ENCODE data around the gene PYGM. TPM values are rescaled to one million over a fixed set of nuclear protein-coding genes. Genes with fewer than 3 reads are reported as not detected.

The PYGM gene
- 8.6 and 11.6 TPM in 2 replicates for total RNA-seq (2014; rRNA removed; shearing (Covaris generic))

DNA sequence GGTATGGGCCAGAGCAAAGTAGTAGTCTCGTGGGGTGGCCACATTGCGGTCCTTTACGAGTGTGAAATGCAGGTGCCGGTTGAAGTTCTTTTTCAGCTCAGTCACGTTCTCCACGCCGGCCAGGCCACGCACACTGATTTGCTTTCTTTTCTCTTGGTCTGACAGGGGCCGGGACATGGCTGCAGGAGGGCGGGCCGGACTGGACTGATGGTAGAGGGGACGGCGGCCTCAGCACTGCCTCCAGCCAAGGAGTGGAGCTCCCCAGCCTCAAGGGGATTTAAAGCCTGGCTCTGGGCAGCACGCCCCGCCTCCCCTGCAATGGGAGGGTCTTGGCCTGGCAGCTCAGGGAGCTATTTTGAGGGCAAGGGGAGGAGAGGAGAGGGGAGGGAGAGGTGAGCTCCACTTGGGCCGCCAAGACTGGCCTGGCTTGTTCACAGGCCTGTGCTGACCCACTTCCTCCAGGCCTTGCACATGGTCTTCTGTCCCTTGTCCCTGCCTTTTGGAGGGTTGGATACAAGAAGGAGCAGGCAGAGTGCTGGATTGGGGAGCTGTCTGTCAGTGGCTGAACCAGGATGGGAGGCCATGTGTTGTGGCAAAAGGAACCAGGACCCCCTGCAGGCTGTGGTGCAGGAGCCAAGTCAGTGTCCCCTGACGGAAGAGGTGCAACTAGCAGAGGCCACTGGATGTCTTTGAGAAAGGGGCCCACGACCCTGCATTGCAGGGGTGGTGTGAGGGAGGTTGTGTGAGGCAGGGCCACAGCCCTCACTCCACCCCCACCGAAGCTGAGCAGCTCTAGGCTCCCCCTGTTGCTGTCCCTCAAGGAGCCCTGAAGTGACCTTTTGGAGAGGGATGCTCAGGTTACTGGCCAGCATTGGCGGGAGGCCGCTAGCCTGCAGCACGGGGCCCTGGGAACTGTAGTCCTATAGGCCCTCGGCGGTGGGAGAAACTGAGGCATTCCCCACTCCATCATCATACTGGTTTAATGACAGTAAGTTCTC lies at the start of gene PYGM:
PYGM (minus strand) TSS at position 253 of the 998 bp plus-strand sequence; CDS start at position 177, 76 bp downstream.
- DNase-seq (ENCODE audit: low spot score): peak; percentile 86

DNA sequence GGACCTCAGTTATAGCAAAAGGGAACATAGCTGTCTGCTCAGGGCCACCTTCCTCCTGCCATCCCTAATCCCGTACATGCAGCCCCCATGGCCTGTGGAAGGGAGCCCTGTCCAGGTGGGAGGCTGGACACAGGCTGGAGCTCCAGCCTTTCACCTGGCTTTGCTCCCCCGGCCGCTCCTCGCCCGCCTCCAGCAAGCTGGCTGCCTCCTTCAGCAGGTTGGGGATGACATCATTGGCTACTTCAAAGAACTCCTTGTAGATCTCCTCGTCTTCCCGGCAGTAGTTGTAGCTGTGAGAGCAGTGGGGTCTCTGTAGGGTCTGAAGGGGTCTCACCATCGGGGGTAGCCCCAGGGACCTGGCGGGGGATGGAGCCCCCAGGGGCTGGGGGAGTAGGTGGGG lies 45.7 kb upstream of the PYGM start:
- DNase-seq (ENCODE audit: low spot score): no peak
- in situ Hi-C loops (cut with HindIII; ENCODE audit: low sequenced_read_pairs): no loop called here

More for the DNA sequence above, at the start of gene PYGM:
- in situ Hi-C loops (cut with HindIII; ENCODE audit: low sequenced_read_pairs): no loop called here

DNA sequence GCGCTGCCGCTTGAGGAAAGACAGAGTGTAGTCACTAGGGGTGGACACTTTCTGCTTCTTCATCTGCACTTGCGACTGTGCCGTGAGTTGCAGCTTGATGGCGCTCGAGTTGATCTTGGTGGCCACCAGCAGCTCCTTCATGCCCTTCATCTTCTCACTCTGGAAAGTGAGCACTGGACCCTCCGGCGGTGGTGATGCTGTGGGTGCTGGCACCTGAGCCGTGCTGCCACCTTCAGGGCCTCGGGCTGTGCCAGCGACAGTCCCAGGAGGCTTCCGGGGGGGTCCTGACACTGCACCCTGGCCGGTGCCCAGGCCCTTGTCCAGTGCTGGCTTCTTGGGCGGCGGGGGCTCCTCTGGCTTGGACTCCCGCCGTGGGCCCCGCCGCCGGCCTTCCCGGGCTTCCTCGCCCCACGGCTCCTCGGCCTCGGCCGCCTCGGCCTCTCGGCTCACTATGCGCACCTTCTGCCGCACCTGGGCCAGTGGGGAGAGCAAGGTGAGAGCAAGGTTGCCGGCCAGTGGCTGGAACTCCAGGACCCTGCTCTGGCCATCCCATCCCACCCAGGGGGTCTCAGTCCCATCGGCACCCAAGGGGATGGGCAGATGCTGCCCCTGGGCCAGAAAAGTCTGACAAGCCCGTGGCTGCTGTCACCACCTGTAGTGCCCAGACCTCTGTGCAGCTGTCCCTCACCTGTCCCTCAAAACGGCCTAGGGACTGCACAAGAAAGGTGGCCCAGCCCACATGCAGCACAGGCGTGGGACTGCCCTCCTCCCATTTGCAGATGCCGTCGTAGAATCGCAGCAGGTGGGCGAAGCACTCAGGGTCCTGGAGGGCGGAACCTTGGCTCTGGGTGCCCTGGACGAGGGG lies 44.8 kb upstream of the PYGM start:
- DNase-seq (ENCODE audit: low spot score): peak; percentile 32

DNA sequence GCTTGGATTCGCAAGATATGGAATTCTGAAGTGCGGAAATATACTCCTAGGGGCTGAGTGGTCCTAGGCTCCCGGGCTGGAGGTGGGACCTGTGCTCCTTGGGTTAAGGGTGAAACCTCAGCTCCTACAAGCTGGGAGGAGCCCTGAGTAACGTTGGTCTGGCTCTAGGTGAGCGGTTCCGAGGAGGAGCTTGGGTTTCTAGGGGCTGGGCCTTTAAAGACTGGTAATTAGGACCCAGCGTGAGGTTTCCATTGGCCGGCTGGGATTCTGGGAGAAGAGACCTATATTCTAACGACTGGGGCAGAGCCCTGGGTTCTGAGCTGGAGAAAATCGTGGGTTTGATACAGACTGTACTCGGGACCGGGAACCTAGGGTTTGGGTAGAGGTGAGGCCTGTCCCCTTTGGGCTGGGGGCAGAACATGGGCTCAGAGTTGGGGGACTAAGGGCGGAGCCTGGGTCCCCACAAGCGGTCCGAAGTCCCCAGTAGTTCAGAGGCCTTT lies 44.1 kb upstream of the PYGM start:
- in situ Hi-C loops (cut with HindIII; ENCODE audit: low sequenced_read_pairs): no loop called here
- DNase-seq (ENCODE audit: low spot score): no peak

More for the DNA sequence above, 44.8 kb upstream of the PYGM start:
- in situ Hi-C loops (cut with HindIII; ENCODE audit: low sequenced_read_pairs): no loop called here

DNA sequence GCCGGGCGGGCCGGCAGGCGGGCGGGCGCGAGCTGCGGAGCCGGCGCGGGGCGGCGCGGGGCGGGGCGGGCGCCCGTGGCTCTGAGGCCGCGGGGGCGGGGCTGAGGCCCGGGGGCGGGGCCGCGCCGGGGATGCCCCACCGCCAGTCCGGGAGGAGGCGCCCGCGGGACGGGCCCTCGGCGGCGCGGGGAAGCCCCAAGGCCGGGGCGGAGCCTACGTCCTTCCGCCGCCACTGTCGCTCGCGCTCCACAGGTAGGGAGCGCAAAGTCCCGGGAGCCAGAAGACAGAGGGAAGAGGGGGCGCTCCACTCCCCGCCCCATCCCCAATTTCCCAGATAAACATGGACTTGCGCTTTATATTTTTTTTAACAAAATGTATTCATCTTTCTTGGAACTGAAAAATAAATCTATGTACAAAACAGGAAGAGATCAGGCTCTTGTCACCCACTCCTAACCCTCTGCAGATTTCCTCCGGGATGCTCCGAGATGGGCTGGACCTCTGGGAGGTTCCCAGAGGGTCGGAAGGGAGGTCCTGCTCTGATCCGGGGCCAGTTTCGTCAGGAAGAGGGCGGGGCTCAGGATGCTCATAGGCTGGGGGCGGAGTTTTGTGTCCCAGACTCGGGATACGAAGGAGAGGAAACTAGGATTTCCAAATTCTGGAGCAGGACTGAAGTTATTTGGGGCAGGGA lies 43.5 kb upstream of the PYGM start, which contains the start of gene MAP4K2:
MAP4K2 (minus strand) TSS at position 57 of the 688 bp plus-strand sequence. CDS start 65 bp downstream, outside the sequence.
- peak; percentile 84 for DNase-seq (ENCODE audit: low spot score)
- in situ Hi-C loops (cut with HindIII; ENCODE audit: low sequenced_read_pairs): no loop called here

DNA sequence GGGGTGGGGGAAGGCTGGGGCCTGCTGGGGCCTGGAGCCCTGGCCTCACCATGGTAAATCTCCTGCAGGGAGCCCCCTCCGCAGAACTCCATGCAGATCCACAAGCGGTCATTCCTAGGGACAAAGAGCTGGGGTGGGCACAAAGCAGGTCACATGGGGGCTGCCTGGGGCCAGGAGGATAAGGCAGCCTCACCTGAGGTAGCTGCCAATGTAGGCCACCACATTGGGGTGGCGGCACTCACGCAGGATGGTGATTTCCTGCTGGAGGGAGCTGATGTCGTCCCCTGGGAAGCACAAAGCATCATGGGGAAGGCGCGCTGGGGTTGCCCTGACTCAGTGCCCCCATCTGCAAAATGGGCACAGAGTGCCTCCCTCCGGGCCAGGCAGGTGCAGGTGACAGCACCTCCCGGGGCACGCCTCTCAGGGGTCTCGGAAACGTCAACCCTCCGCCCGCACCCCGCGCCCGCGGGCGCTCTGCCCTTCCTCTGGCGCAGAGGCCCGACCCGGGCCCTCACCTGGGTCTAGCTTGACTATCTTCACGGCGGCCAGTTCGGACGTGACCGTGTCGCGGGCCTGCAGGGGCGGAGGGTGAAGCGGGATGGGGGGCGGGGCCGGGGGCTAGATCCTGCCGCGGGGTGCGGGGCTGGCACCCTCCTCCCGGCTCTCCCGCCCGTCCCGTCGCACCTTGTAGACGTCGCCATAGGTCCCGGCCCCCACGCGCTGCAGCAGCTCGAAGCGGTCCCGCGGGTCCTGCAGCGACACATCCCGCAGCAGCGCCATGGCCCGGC lies 42.8 kb upstream of the PYGM start:
- no peak for DNase-seq (ENCODE audit: low spot score)
- in situ Hi-C loops (cut with HindIII; ENCODE audit: low sequenced_read_pairs): no loop called here

DNA sequence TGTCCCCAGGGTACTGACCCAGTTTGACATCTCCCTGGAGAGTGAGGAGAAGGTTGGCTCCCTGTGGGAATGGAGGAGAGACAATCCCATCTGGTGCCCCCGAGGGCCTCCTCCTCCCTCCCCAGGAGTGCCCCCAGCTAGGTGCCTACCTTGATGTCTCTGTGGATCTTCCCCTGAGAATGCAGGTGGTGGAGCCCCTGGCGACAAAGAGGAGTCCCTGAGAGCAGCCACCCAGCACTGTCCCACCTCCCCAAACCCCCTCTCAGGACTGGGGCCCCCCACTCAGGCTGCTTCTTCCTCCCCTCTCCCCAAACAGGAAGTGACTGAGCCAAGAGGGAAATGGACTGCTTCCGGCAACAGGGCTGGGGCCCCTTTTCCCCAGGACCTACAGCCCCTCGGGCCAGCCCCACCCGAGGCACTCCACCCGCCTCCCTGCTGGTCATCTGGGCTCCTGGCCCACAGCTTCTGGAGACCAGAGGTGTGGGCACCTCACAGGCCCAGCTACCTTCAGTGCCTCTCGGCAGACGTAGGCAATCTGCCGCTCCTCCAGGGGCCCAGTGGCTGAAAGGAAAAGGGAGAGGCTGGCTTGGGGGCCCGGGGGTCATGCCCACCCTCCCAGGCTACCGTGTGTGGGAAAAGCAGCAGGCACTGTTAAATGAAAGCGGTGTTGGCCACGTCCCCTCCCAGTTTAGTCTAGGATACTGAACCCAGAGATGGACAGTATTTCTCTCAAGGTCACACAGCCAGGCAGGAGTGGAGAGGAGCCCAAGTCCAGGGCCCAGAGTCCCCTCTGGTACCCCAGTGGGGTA lies 42.0 kb upstream of the PYGM start:
- peak; percentile 14 for DNase-seq (ENCODE audit: low spot score)
- in situ Hi-C loops (cut with HindIII; ENCODE audit: low sequenced_read_pairs): no loop called here

DNA sequence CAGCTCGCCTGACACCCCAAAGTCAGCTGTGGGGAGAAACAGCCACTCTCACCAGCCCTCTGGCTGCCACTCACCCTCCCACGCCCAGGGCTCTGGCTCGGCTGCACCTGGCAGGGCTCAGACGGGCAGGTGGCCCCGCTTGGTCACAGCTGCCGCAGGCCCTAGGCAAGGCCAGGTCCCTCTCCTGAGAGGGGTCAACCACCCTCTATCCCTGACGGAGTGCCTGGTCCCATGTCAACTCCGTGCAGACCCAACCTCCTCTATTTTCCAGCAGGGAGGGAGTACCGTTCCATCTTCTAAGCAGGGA lies 41.3 kb upstream of the PYGM start:
- DNase-seq (ENCODE audit: low spot score): no peak
- in situ Hi-C loops (cut with HindIII; ENCODE audit: low sequenced_read_pairs): no loop called here

DNA sequence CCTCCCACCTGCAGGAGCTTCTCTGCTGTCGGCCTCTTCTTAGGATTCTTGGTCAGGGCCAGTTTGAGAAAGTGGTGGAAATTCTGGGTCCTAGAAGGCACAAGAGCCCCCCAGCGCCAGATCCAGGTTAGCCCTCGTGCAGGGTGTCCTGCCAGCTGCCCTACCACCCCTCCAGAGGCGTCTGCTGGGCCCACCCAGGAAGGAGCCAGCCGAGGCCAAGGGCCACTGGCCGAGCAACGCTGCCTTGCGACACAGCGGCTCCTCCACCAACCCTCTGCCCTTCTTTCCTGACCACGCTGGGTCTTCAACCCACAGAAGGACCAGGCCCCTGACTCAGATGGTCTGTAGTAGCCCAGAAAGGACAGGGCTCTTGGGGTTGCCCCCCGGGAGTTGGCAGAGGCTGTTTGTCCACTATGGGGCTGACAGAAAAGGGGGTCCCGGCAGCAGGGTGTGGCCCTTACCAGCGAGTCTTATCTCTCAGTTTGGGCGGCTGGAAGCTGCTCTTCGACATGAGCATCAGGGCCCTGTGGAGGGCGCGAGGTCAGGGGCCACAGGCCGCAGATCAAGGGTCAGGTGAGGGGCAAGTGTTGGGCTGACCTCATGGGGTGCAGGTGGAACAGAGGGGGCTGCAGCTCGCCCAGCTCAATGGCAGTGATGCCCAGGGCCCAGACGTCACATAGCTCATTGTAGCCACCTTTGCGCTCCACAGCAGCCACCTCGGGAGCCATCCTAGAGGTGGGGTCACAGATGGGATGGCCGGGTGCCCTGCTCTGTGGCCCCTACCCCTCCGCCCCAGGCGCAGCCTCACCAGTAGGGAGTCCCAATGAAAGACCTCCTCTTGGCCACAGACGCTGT lies 40.8 kb upstream of the PYGM start:
- in situ Hi-C loops (cut with HindIII; ENCODE audit: low sequenced_read_pairs): no loop called here

DNA sequence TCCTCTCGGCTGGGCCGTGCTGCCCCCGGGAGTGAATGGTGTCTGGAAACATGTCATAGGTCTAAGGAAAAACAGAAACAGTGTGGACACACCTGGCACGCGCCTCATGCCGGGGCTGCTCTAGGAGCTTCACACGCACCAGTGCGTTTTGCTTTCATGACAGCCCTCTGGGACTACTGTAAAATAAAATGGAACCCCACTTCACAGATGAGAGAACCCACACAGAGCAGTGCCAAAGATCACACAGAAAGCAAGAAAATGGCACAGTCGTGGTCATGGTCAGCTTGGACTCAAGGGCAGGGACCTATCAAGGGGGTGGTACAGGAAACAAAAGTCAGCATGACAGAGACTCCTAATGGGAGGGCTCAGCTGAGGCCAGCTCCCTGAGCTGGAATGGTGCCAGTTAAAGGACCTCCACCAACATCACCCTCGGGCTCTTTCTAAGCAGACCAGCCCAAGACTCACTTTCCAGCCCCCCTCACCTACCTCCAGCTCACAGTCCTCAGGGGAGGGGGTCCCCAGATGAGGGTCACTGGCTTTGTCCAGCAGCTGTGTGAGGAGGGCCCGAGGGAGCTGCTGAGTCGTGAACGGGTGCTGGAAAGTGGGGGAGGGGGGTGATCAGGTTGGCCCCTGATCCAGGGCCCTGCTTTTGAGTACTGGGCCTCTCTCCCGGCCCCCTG lies 40.0 kb upstream of the PYGM start:
- in situ Hi-C loops (cut with HindIII; ENCODE audit: low sequenced_read_pairs): no loop called here
- DNase-seq (ENCODE audit: low spot score): no peak

More for the DNA sequence above, 40.8 kb upstream of the PYGM start:
- no peak for DNase-seq (ENCODE audit: low spot score)

DNA sequence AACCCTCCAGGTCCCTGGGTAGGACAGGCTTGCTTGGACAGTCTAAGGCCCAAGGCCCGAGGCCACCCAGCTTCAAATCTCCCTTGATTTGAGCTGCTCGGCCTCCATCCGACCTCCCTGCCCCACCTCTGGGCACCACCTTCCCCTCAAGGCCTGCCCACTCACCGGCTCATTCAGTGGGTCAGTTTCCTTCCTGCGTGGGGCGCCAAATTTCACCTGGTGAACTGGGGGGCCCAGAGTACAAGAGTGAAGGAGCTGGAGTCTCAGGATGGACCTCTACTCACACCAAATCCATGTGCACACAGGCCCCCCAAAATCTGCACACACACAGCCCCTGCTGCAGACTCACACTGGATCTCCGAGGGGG lies 39.5 kb upstream of the PYGM start:
- no peak for DNase-seq (ENCODE audit: low spot score)
- in situ Hi-C loops (cut with HindIII; ENCODE audit: low sequenced_read_pairs): no loop called here

DNA sequence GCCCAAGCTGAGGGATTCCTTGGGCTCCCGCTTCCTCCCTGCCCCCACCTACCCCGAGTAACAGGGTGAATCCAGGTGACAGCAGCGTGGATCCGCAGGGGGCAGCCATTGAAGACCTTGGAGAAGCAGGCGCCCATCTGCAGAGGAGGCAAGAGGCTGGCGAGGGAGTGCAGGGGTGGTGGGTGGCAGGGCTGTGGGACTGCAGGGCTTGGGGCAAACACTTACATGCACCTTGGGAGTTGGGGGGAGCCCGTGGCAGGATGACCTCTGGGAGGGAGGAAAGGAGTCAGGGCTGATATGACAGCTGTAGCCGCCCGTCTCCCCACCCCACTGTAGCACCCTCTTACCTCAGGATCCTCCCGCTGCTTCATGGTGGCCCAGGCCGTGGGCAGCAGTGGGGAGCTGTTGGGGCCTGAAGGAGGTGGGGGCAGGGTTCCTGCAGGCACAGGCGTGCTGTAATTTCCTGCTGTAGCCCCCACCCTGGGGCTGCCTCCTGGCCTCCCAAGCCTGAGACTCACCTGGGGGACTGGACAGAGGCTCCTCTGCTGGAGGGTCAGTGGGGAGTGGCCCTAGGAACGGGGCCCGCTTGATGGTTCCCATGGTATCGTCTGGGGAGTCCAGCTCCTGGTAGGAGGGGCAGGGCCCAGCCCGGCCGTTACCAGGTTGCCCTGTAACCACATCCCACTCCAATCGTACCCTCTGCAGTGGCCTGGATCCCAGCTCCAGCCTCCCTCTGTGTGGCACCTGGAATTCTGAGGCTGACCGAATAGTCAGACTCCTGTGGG lies 37.2 kb upstream of the PYGM start:
- DNase-seq (ENCODE audit: low spot score): no peak
- in situ Hi-C loops (cut with HindIII; ENCODE audit: low sequenced_read_pairs): no loop called here

DNA sequence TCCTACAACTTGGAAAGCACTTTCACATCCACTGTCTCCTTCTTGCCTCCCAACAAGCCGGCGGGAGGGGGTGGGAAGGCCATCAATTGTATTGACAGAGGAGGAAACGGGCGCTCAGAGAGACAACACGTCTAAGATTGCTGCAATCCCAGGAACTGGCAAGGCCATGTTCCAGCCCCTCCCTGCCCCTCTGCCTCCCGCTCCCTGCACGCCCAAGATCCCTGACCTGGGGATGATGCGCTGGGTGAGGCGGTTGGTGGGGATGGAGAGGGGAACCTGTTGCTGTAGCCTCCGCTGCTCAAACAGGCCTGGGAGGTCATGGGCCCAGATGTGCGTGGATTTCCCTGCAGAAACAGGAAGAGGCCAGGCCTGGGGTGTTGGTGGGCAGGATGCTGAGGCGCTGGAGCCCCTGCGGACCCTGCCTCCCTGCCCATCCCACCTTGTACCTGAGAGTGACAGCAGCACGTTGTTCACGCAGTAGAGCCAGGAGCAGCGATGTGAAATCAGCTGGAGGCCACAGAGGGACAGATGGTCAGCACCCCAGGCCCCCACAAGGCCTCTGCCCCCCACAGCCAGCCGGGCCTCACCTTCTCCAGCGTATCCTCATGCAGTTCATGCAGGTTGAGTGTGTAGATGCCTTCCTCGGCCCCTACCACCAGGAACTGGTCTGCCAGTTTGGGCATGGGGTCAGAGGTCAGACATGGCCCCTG lies 36.4 kb upstream of the PYGM start:
- in situ Hi-C loops (cut with HindIII; ENCODE audit: low sequenced_read_pairs): no loop called here
- no peak for DNase-seq (ENCODE audit: low spot score)

DNA sequence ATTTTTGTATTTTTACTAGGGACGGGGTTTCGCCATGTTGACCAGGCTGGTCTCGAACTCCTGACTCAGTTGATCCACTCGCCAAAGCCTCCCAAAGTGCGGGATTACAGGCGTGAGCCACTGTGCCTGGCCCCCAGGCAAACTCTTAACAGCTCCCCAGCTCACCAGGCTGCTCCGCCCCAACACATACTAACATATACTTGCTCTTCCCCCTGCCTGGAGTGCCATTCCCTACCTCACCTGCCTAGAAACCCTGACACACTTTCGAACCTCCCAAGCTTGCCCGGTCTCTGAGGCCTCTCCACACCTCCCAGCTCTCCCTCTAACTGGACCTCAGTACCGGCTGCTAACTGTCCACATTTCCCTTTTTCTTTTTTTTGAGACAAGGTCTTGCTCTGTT lies 34.8 kb upstream of the PYGM start:
- no peak for DNase-seq (ENCODE audit: low spot score)
- in situ Hi-C loops (cut with HindIII; ENCODE audit: low sequenced_read_pairs): no loop called here

Measured in G401 (cell line).